Thymus (tissue), 11 donors: ENCODE data around the gene CEMIP2. TPM values are rescaled to one million over a fixed set of nuclear protein-coding genes. Genes with fewer than 3 reads are reported as not detected.

ENCODE experiments used
- DNase-seq, 9 donors: peaks; one replicate each; pipeline ENCODE4 v3.0.0-alpha.2; 2013; ENCODE audit warnings: low spot score in 9 of 9, low read depth in 6 of 9, missing footprints in 1 of 9
- H3K27ac ChIP-seq, 2 donors: one replicate each; pipeline ENCODE4 v1.5.1; 2013; ENCODE audit warnings: control low read depth in 1 of 2, low read depth in 1 of 2, low read length in 1 of 2, mild to moderate bottlenecking in 1 of 2, moderate library complexity in 1 of 2
- H3K27me3 ChIP-seq, 2 donors: one replicate each; pipeline ENCODE4 v1.5.1; 2013; ENCODE audit warnings: low read length in 1 of 2; ENCODE audit not compliant: control insufficient read depth in 2 of 2, insufficient read depth in 1 of 2
- H3K36me3 ChIP-seq, 2 donors: one replicate each; pipeline ENCODE4 v1.5.1; 2013; ENCODE audit warnings: low read length in 1 of 2, mild to moderate bottlenecking in 1 of 2, moderate library complexity in 1 of 2; ENCODE audit not compliant: control insufficient read depth in 2 of 2, insufficient read depth in 2 of 2
- H3K4me1 ChIP-seq, 2 donors: one replicate each; pipeline ENCODE4 v1.5.1; 2013; ENCODE audit warnings: low read length in 2 of 2; ENCODE audit not compliant: control insufficient read depth in 2 of 2, insufficient read depth in 2 of 2
- H3K4me3 ChIP-seq, 2 donors: one replicate each; pipeline ENCODE4 v1.5.1; 2013; ENCODE audit warnings: low read length in 2 of 2, control low read depth in 1 of 2, mild to moderate bottlenecking in 1 of 2
- H3K9me3 ChIP-seq, 2 donors: one replicate each; pipeline ENCODE4 v1.5.1; 2013; ENCODE audit warnings: low read length in 1 of 2, mild to moderate bottlenecking in 1 of 2; ENCODE audit not compliant: control insufficient read depth in 2 of 2, insufficient read depth in 1 of 2
- WGBS: extraction: QIAGEN DNeasy Blood & Tissue Kit; methylation state at CpG from one replicate; pipeline ENCODE4 v1.1.7; 2013; 5-methylcytosine and 5-hydroxymethylcytosine counted together
- polyA plus RNA-seq: library from polyadenylated mRNA; stranded (reverse); fragments of 200-250 nt; gene quantifications from one replicate; pipeline ENCODE4 v1.2.3, GENCODE V29; 2013
- total RNA-seq: library from RNA; stranded (reverse); fragments of 120-200 nt; gene quantifications from one replicate; pipeline ENCODE4 v1.2.4, GENCODE V29; 2013
- donor health status: healthy.

The CEMIP2 gene
- total and polyA plus RNA-seq, 2 donors: 16.2 to 48.3 TPM

DNA sequence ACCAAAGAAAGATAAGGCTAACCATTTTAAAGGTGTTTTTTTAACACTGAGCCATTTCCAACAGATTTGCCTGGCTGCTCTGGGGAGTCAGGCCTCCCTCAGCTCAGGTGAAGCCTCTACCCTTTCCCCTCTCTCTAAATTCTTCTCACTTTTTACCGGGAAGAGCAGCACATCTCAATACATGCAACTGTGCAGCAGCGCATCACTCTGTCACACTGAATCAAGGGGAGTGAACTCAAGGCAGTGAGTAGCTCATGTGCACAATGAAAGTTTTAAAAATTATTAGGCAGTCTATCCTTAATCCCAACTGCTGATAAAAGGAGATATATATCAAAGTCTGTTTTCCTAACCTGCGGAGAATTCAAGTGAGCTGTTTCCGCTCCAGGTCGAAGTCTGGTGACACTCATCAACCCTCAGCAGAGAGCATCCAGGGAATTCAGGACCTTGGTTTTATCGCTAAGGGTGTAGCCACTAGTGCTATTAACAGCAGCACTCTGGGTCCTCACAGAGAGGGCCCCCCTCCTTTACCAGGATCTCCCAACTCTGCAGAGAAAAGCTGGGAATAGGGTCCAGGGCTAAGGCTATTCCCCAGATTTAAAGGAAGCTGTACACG is 1.0 kb downstream of the CEMIP2 start:
- Histone ChIP-seq H3K4me1 (peaks cover 11 to 22% of the 10 kb centered on the region in 2 donors), H3K9me3 (no peaks in the 10 kb centered on the region), H3K36me3 (no peaks in the 10 kb centered on the region), H3K4me3 (peak overlapping the region; percentile 65 to 94), H3K27ac (peak overlapping the region in 1 of 2 donors; percentile 96), H3K27me3 (peaks cover 6 to 26% of the 10 kb centered on the region in 2 donors)
- no peak for DNase-seq
- WGBS: 43% methylated on average over 7 of the region's 7 CpGs

DNA sequence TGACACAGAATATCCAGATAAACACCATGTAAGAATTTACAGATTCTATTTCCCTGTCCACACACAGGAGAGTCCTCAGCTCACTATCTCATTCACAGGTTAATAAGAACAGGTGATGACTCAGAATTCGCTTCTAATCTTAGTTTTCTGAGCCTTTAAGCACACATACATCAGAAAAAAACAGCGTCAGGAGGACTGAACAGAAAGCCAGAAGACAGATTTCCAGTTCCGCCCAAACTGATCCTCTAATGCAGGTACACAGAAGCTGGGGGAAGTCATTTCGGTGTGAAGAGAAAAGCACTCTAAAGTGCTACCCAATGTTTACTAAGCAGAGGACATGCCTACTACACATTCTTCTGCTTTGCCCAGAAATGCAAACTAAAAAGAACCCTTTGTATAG is 1.6 kb downstream of the CEMIP2 start:
- Histone ChIP-seq H3K36me3 (no peaks in the 10 kb centered on the region), H3K27me3 (peaks cover 6 to 26% of the 10 kb centered on the region in 2 donors), H3K4me1 (peaks cover 11 to 22% of the 10 kb centered on the region in 2 donors), H3K27ac (no peak overlapping the region), H3K4me3 (peak overlapping the region; percentile 65 to 94), H3K9me3 (no peaks in the 10 kb centered on the region)
- 82% methylated on average over 4 of the region's 4 CpGs for WGBS
- DNase-seq: peak in 1 of 9 donors; percentile 25

DNA sequence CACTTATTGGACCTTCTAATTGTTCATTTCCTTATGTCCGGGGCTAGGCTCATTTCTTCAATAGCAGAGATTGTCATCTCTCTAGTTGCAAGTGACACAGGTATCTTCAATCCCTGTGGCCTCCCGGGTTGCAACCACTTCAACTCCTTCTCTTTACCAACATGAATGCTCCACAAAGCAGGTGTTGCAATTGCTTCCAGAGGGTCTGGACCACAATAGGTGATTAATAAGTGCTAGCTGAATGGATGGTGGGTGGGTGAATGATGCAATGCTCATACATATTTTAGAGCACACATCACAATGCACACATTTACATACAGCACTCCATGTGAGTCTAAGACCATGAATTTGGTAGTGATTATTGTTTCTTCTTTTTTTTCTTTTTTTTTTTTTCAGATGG is 2.6 kb downstream of the CEMIP2 start:
- no peaks in the 10 kb centered on the region for H3K36me3 ChIP-seq
- H3K4me3 ChIP-seq: no peak overlapping the region
- WGBS: 87% methylated on average over 2 of the region's 2 CpGs
- H3K9me3 ChIP-seq: no peaks in the 10 kb centered on the region
- H3K27me3 ChIP-seq: peaks cover 6 to 26% of the 10 kb centered on the region in 2 donors
- peaks cover 11 to 25% of the 10 kb centered on the region in 2 donors for H3K4me1 ChIP-seq
- no peak overlapping the region for H3K27ac ChIP-seq
- DNase-seq: no peak

DNA sequence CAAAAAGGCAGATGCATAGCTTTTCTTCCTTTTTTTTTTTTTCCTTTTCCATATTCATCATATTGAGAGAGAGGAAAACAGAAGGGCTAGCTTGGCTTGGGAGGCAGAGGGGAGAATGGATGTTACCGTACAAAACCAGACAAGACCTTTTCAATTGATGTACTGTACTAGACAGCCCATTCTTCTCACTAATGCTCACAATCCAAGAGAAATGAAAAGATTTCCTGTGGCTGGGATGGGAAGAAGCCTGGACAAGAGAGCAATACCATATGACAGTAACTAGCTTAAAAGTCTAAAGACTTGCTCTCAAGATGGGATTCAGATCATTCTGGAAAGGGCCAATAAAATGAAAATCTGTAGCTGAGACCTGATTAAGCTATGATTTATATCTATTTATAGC is 3.4 kb downstream of the CEMIP2 start:
- 98% methylated on average over 1 of the region's 1 CpG for WGBS
- no peak overlapping the region for H3K4me3 ChIP-seq
- no peak for DNase-seq
- peaks cover 4 to 21% of the 10 kb centered on the region in 2 donors for H3K27me3 ChIP-seq
- H3K9me3 ChIP-seq: no peaks in the 10 kb centered on the region
- peaks cover 11 to 24% of the 10 kb centered on the region in 2 donors for H3K4me1 ChIP-seq
- no peak overlapping the region for H3K27ac ChIP-seq
- H3K36me3 ChIP-seq: no peaks in the 10 kb centered on the region

DNA sequence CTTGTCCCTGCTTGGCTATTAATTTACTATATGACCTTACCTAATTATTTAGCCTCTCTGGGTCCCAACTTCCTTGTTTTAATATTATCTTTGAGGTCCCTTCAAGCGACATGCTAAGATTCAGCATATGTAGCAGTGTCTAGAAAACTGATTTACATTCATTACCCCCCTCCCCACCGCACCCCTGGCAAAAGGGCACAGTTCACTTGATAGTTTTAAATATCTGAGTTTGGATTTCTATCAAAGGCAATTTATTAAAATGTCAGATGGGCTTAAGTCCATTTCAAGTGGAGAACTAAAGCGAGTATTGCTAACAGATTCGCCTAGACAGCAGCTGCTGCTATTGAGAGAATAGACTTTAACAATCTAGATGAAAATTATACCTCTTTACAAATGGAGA is 3.9 kb downstream of the CEMIP2 start:
- Histone ChIP-seq H3K4me1 (peaks cover 7 to 19% of the 10 kb centered on the region in 2 donors), H3K4me3 (no peak overlapping the region), H3K27me3 (peaks cover 4 to 17% of the 10 kb centered on the region in 2 donors), H3K9me3 (no peaks in the 10 kb centered on the region), H3K36me3 (no peaks in the 10 kb centered on the region), H3K27ac (no peak overlapping the region)
- no peak for DNase-seq
- WGBS: 81% methylated on average over 4 of the region's 4 CpGs

DNA sequence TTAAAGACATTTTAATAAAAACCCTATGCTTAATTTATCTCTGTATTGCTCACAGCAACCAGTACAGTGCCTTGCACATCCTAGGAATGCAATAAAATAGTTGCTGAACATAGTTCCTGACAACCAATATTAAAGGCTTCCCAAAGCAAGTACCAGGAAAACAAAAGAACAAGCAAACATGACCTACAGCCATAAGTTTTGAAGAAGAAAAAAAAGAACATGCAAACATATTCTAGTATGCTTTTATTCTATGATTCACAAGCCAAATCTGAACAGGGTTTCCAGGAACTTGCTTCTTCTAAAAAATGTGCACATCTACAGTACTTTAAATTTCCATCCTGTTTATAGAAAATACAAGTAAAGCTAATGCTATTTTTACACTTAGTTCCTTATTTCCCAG is 4.5 kb downstream of the CEMIP2 start:
- peaks cover 4 to 14% of the 10 kb centered on the region in 2 donors for H3K27me3 ChIP-seq
- peaks cover 7 to 14% of the 10 kb centered on the region in 2 donors for H3K4me1 ChIP-seq
- DNase-seq: no peak
- no peaks in the 10 kb centered on the region for H3K9me3 ChIP-seq
- no peaks in the 10 kb centered on the region for H3K36me3 ChIP-seq
- H3K27ac ChIP-seq: no peak overlapping the region
- H3K4me3 ChIP-seq: no peak overlapping the region

DNA sequence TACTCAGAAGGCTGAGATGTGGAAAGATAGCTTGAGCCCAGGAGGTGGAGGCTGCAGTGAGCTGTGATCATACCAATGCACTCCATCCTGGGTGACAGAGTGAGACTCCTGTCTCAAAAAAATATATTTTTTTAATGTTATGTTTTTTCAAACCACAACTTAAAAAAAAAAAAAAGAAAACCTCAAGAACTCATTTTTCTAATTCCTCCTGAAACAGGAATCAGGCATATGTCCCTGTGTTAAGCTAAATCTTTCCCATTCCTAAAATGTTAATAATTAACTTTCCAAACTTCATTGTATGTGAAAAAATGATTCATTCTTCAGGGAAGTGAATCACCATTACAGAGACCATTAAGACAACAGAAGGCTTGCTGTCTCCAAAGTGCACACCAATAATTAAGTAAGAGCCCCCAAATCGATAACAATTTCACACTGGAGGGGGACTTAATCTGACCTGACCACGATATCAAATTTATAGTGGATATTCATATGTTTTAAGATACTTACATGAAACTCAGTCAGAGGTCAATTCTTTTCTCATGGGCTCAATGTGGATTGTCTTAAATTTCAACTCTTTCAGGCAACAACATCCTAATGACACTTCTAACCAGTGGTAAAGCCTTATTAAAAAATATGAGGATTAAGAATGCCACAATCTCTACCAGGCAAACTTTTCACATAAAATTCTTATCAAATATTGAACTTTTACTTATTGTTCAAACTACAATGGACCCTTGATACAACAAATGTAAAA is 5.2 kb downstream of the CEMIP2 start:
- H3K27me3 ChIP-seq: peaks cover 4 to 11% of the 10 kb centered on the region in 2 donors
- H3K27ac ChIP-seq: no peak overlapping the region
- 97% methylated on average over 2 of the region's 2 CpGs for WGBS
- H3K4me3 ChIP-seq: no peak overlapping the region
- no peaks in the 10 kb centered on the region for H3K9me3 ChIP-seq
- H3K36me3 ChIP-seq: no peaks in the 10 kb centered on the region
- DNase-seq: no peak
- peaks cover 7 to 14% of the 10 kb centered on the region in 2 donors for H3K4me1 ChIP-seq

DNA sequence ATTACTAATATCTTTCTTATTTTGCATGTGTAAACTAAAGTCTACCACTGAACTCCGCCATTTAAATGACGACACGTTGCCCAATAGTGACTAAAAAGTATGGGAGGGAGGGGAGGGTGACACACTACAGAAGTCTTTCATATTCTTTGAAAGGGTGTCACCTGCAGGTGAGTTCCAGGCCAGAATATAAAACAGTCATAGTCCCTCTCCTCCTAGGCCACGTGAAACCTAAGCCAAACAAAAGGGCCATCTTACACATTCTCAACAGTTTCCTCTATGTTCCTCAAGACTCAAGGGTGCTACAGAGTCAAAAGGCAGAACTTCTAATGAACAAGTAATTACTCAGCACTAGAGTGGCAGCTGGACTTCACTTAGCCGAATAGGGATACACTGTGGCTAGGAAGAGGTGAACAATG is 6.4 kb downstream of the CEMIP2 start:
- peaks cover 1 to 7% of the 10 kb centered on the region in 2 donors for H3K4me1 ChIP-seq
- DNase-seq: no peak
- no peak overlapping the region for H3K4me3 ChIP-seq
- H3K27ac ChIP-seq: no peak overlapping the region
- WGBS: 97% methylated on average over 5 of the region's 5 CpGs
- no peaks in the 10 kb centered on the region for H3K9me3 ChIP-seq
- peaks cover under 1% of the 10 kb centered on the region in 2 donors for H3K27me3 ChIP-seq
- H3K36me3 ChIP-seq: no peaks in the 10 kb centered on the region

DNA sequence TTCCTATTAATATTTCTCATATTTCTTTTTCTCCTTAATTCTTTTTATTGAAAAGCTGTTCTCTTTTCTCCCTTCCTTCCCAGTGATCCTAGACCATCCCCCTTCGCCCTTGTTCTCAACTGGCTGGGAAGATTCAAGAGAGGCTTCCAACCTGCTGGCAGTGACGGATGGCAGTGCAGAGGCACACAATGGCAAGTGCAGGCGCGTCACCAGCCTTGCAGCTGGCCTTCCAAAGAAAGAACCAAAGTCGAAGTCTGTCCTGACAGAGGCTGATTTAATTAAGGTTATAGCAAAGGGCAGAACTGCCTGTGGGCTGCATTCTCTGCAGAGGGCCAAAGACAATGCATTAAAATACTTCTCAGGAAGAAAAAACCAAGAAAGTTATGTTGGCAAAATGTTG is 7.4 kb downstream of the CEMIP2 start:
- Histone ChIP-seq H3K4me3 (no peak overlapping the region), H3K27me3 (no peaks in the 10 kb centered on the region), H3K27ac (no peak overlapping the region), H3K36me3 (no peaks in the 10 kb centered on the region), H3K4me1 (peaks cover 0 to 8% of the 10 kb centered on the region in 2 donors), H3K9me3 (no peaks in the 10 kb centered on the region)
- 97% methylated on average over 5 of the region's 5 CpGs for WGBS
- DNase-seq: no peak
